Activated naive CD8-positive, alpha-beta T cell (primary cell): ENCODE measurements around the gene TRIM22.

Source experiments
- H3K27ac Mint-ChIP-seq: one replicate; pipeline ENCODE4 v1.8.0; 2021; ENCODE audit warnings: mixed read lengths
- H3K27me3 Mint-ChIP-seq: one replicate; pipeline ENCODE4 v1.8.0; 2021; ENCODE audit warnings: mixed read lengths
- H3K36me3 Mint-ChIP-seq: one replicate; pipeline ENCODE4 v1.8.0; 2021; ENCODE audit warnings: mixed read lengths
- H3K4me1 Mint-ChIP-seq: one replicate; pipeline ENCODE4 v1.8.0; 2021; ENCODE audit warnings: low read depth, mixed read lengths
- H3K4me3 Mint-ChIP-seq: one replicate; pipeline ENCODE4 v1.8.0; 2021; ENCODE audit warnings: mild to moderate bottlenecking, mixed read lengths
- H3K9me3 Mint-ChIP-seq: one replicate; pipeline ENCODE4 v1.8.0; 2021; ENCODE audit warnings: low read depth, mixed read lengths

The TRIM22 gene

DNA sequence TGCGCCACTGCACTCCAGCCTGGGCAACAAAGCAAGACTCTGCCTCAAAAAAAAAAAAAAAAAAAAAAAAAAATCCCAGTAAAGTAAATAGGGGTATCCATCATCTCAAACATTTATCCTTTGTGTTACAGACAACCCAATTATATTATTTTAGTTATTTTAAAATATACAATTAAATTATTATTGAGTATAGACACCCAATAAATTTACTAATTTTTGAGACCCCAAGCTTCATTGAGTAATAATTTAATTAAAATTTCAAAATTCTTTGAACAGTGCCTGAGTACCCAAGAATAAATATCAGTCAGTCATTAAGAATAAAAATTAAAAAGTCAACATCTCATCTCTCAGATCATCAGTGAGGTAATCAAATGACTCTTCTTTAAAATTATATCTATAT is 64.4 kb downstream of the TRIM22 start, which contains the start of gene OR52N4:
Gene OR52N4 (plus strand): TSS at position 301 of the 400 bp plus-strand sequence. CDS start 498 bp downstream, outside the sequence.
- Mint-ChIP-seq H3K4me1 (no peaks in the 10 kb centered on the region), H3K27me3 (no peaks in the 10 kb centered on the region), H3K4me3 (no peak within 1 kb of the TSS), H3K27ac (no peak within 1 kb of the TSS), H3K36me3 (peaks cover 5% of the 10 kb centered on the region), H3K9me3 (no peaks in the 10 kb centered on the region)
